H1 (cell line): Measurements from ENCODE around the gene SLC38A10. TPM values are rescaled to one million over a fixed set of nuclear protein-coding genes. Genes with fewer than 3 reads are reported as not detected.

Experiments used
- CTCF ChIA-PET: fragments of 300-600 bp; sonication (Branson Sonifier 250); formaldehyde crosslinking; loops from one replicate; lab custom pipeline; 2021; ENCODE audit not compliant: partially characterized antibody; lab: Charles Lee
- POLR2A ChIA-PET: fragments of 300-600 bp; sonication (Branson Sonifier 250); formaldehyde crosslinking; loops from one replicate; lab custom pipeline; 2021; ENCODE audit warnings: inconsistent platforms; ENCODE audit not compliant: partially characterized antibody; lab: Charles Lee
- DNase-seq, 2 experiments: peaks; one replicate each; pipeline versions ENCODE4 v3.0.0 to v3.0.0-alpha.2; 2010 to 2022; ENCODE audit warnings: low spot score in 2 of 2, low read depth in 1 of 2, mixed read lengths in 1 of 2
- FAIRE-seq: peaks from 2 replicates; lab custom pipeline; 2011; peaks lifted over from hg19 to GRCh38; lab: Jason Lieb, UNC
- H2AFZ ChIP-seq: 2 replicates; pipeline ENCODE4 v1.8.1; 2012; ENCODE audit warnings: low read length, inconsistent platforms
- H2AK5ac ChIP-seq: 2 replicates; pipeline ENCODE4 v1.6.1; 2013; ENCODE audit warnings: low read depth, low read length
- H2BK120ac ChIP-seq: replicated peaks from 2 replicates; pipeline ENCODE3; 2013; ENCODE audit warnings: low read depth, low read length, inconsistent platforms
- H2BK12ac ChIP-seq: 2 replicates; pipeline ENCODE4 v1.6.1; 2013; ENCODE audit warnings: low read depth, low read length
- H2BK15ac ChIP-seq: 2 replicates; pipeline ENCODE4 v1.6.1; 2013; ENCODE audit warnings: low read length
- H2BK20ac ChIP-seq: 2 replicates; pipeline ENCODE4 v1.6.1; 2013; ENCODE audit warnings: low read length
- H2BK5ac ChIP-seq: 2 replicates; pipeline ENCODE4 v1.6.1; 2013; ENCODE audit warnings: low read depth, low read length
- H3K14ac ChIP-seq: 2 replicates; pipeline ENCODE4 v1.6.1; 2013; ENCODE audit warnings: inconsistent platforms; ENCODE audit not compliant: insufficient read length
- H3K18ac ChIP-seq: 2 replicates; pipeline ENCODE4 v1.6.1; 2013; ENCODE audit warnings: low read length; ENCODE audit errors: extremely low read depth
- H3K23ac ChIP-seq: 2 replicates; pipeline ENCODE4 v1.6.1; 2013; ENCODE audit warnings: inconsistent platforms; ENCODE audit not compliant: insufficient read length
- H3K23me2 ChIP-seq: 2 replicates; pipeline ENCODE4 v1.6.1; 2013; ENCODE audit warnings: low read depth, low read length
- H3K27ac ChIP-seq: 2 replicates; pipeline ENCODE4 v1.6.1; 2011; ENCODE audit warnings: low read depth, low read length, inconsistent platforms
- H3K27me3 ChIP-seq, 4 experiments: replicated peaks in 1 of 4; 1 replicate in 1 of 4; 2 replicates in 3 of 4; pipeline versions ENCODE4 v1.6.1 to v1.8.1; 2011 to 2013; ENCODE audit warnings: low read length in 3 of 4, mild to moderate bottlenecking in 3 of 4, inconsistent platforms in 2 of 4, mixed read lengths in 2 of 4, moderate library complexity in 1 of 4; ENCODE audit not compliant: control insufficient read depth in 3 of 4, insufficient read depth in 3 of 4; ENCODE audit errors: extremely low read depth in 1 of 4
- H3K36me3 ChIP-seq, 4 experiments: 2 replicates each; pipeline versions ENCODE4 v1.6.1 to v1.8.1; 2011 to 2013; ENCODE audit warnings: mild to moderate bottlenecking in 4 of 4, low read length in 3 of 4, moderate library complexity in 2 of 4, control low read depth in 1 of 4, inconsistent platforms in 1 of 4; ENCODE audit not compliant: insufficient read depth in 4 of 4, control insufficient read depth in 2 of 4
- H3K4ac ChIP-seq: replicated peaks from 2 replicates; pipeline ENCODE3; 2013; ENCODE audit warnings: low read length, low read depth, mixed read lengths, inconsistent platforms; ENCODE audit not compliant: insufficient read length
- H3K4me1 ChIP-seq, 4 experiments: replicated peaks in 1 of 4; 1 replicate in 1 of 4; 2 replicates in 3 of 4; pipeline versions ENCODE4 v1.6.1 to v1.8.1; 2011 to 2013; ENCODE audit warnings: low read length in 3 of 4, inconsistent platforms in 2 of 4, mixed read lengths in 1 of 4; ENCODE audit not compliant: insufficient read depth in 4 of 4, control insufficient read depth in 3 of 4
- H3K4me2 ChIP-seq, 2 experiments: 2 replicates each; pipeline versions ENCODE4 v1.6.1 to v1.8.1; 2011 to 2013; ENCODE audit warnings: low read depth in 2 of 2, low read length in 2 of 2, control low read depth in 1 of 2, inconsistent platforms in 1 of 2, mild to moderate bottlenecking in 1 of 2; ENCODE audit not compliant: insufficient read depth in 1 of 2
- H3K4me3 ChIP-seq, 4 experiments: fragments of 200-600, 300-600 bp in 1 of 4; sonication (generic), shearing (Covaris generic), sonication (Bioruptor Twin) in 1 of 4; 2 replicates each; pipeline versions ENCODE4 v1.5.1 to v1.8.1; 2011 to 2016; ENCODE audit warnings: low read length in 4 of 4, low read depth in 3 of 4, control low read depth in 2 of 4, inconsistent platforms in 2 of 4, mild to moderate bottlenecking in 2 of 4, mixed read lengths in 1 of 4, moderate library complexity in 1 of 4; ENCODE audit not compliant: insufficient read depth in 2 of 4; ENCODE audit errors: extremely low read depth in 1 of 4
- H3K56ac ChIP-seq: replicated peaks from 2 replicates; pipeline ENCODE3; 2013; ENCODE audit warnings: low read depth, mild to moderate bottlenecking, mixed read lengths, low read length, inconsistent platforms; ENCODE audit not compliant: insufficient read length
- H3K79me1 ChIP-seq: 2 replicates; pipeline ENCODE4 v1.6.1; 2013; ENCODE audit warnings: low read depth, low read length, control low read depth
- H3K79me2 ChIP-seq, 2 experiments: 2 replicates each; pipeline versions ENCODE4 v1.6.1 to v1.8.1; 2012 to 2013; ENCODE audit warnings: low read length in 2 of 2, mild to moderate bottlenecking in 2 of 2, inconsistent platforms in 1 of 2; ENCODE audit not compliant: insufficient read depth in 2 of 2, control insufficient read depth in 1 of 2
- H3K9ac ChIP-seq, 4 experiments: replicated peaks in 1 of 4; 1 replicate in 1 of 4; 2 replicates in 3 of 4; pipeline versions ENCODE4 v1.6.1 to v1.8.1; 2011 to 2013; ENCODE audit warnings: low read depth in 3 of 4, low read length in 3 of 4, control low read depth in 2 of 4, mild to moderate bottlenecking in 2 of 4, moderate library complexity in 2 of 4, inconsistent platforms in 1 of 4; ENCODE audit errors: extremely low read depth in 1 of 4
- H3K9me3 ChIP-seq, 2 experiments: 2 replicates each; pipeline versions ENCODE4 v1.6.1 to v1.8.1; 2012 to 2013; ENCODE audit warnings: mild to moderate bottlenecking in 2 of 2, moderate library complexity in 2 of 2, control low read depth in 1 of 2, inconsistent platforms in 1 of 2, low read depth in 1 of 2, low read length in 1 of 2, mixed read lengths in 1 of 2; ENCODE audit not compliant: insufficient read depth in 2 of 2
- H4K20me1 ChIP-seq, 2 experiments: replicated peaks in 1 of 2; 2 replicates each; pipeline versions ENCODE3 to v1.8.1; 2011 to 2013; ENCODE audit warnings: inconsistent platforms in 2 of 2, low read length in 2 of 2, mild to moderate bottlenecking in 1 of 2; ENCODE audit not compliant: insufficient read depth in 2 of 2, control insufficient read depth in 1 of 2
- H4K5ac ChIP-seq: 2 replicates; pipeline ENCODE4 v1.6.1; 2013; ENCODE audit warnings: low read length, low read depth, mixed read lengths, inconsistent platforms; ENCODE audit not compliant: insufficient read length
- H4K8ac ChIP-seq: 2 replicates; pipeline ENCODE4 v1.8.0; 2013; ENCODE audit warnings: mild to moderate bottlenecking, moderate library complexity, low read length, inconsistent platforms; ENCODE audit not compliant: insufficient read depth; ENCODE audit errors: extremely low read depth
- H4K91ac ChIP-seq: replicated peaks from 2 replicates; pipeline ENCODE3; 2013; ENCODE audit warnings: low read length, mixed read lengths, inconsistent platforms; ENCODE audit not compliant: insufficient read length
- BACH1 ChIP-seq: IDR thresholded peaks from 2 replicates; pipeline ENCODE4 v1.6.1; 2012; ENCODE audit warnings: low read length, improper control_type of control experiment
- CBX5 ChIP-seq: fragments of 300-800, 300-1000 bp; sonication (generic); IDR thresholded peaks from 2 replicates; pipeline ENCODE4 v1.7.1; 2016; ENCODE audit warnings: antibody characterized with exemption, low read length, low read depth
- CHD2 ChIP-seq: IDR thresholded peaks from 2 replicates; pipeline ENCODE4 v1.6.1; 2012; ENCODE audit warnings: low read length, improper control_type of control experiment
- GABPA ChIP-seq: IDR thresholded peaks from 2 replicates; pipeline ENCODE4 v1.6.1; 2011; ENCODE audit warnings: mild to moderate bottlenecking, low read length, moderate library complexity, borderline replicate concordance; ENCODE audit not compliant: insufficient read depth
- HDAC2 ChIP-seq, 2 experiments: fragments of 300-600 bp in 1 of 2; sonication (generic) in 1 of 2; IDR thresholded peaks; 2 replicates each; pipeline ENCODE4 v1.6.1; 2011 to 2012; ENCODE audit warnings: low read depth in 2 of 2, low read length in 2 of 2, mild to moderate bottlenecking in 2 of 2, moderate library complexity in 2 of 2, borderline replicate concordance in 1 of 2, inconsistent platforms in 1 of 2
- KDM1A ChIP-seq: fragments of 200-600, 300-600 bp; sonication (generic); IDR thresholded peaks from 2 replicates; pipeline ENCODE4 v1.7.1; 2016; ENCODE audit warnings: mild to moderate bottlenecking, low read length, borderline replicate concordance
- SP4 ChIP-seq: IDR thresholded peaks from 2 replicates; pipeline ENCODE4 v1.6.1; 2012; ENCODE audit warnings: low read length, inconsistent platforms
- TAF1 ChIP-seq: IDR thresholded peaks from 2 replicates; pipeline ENCODE4 v1.6.1; 2011; ENCODE audit warnings: mild to moderate bottlenecking, low read depth, low read length
- YY1 ChIP-seq: IDR thresholded peaks from 2 replicates; pipeline ENCODE4 v1.6.1; 2011; ENCODE audit warnings: low read depth, mild to moderate bottlenecking, low read length
- WGBS, 2 experiments: shearing (Covaris generic) in 1 of 2; methylation state at CpG; one replicate each; pipeline versions ENCODE4 v1.1.6 to v1.1.7; 2013 to 2015; ENCODE audit warnings: low lambda C conversion rate in 2 of 2, mixed read lengths in 2 of 2, inconsistent platforms in 1 of 2, low coverage in 1 of 2, missing lambda C conversion rate in 1 of 2; ENCODE audit not compliant: insufficient replicate concordance in 2 of 2, insufficient coverage in 1 of 2, insufficient read length in 1 of 2; ENCODE audit errors: extremely low coverage in 1 of 2, missing lambda C conversion rate in 1 of 2; 5-methylcytosine and 5-hydroxymethylcytosine counted together
- polyA plus RNA-seq, 7 experiments: library from polyadenylated mRNA; depleted of rRNA in 3 of 7; stranded (reverse) in 5 of 7; unstranded in 2 of 7; fragments of >200 nt in 5 of 7; fragments of 200-250 nt in 2 of 7; gene quantifications; 1 replicate in 5 of 7; 2 replicates in 1 of 7; 4 replicates in 1 of 7; pipeline versions ENCODE4 v1.2.1 to v1.2.3, GENCODE V29; 2011 to 2013; ENCODE audit warnings: missing spikeins in 2 of 7, mixed read lengths in 2 of 7
- total RNA-seq: library from RNA; stranded (reverse); fragmentation: NEBNext Ultra II Directional; extraction: Animal tissue kit (Norgen Biotek cat#: 25700); gene quantifications from 2 replicates; pipeline ENCODE4 v1.2.1, GENCODE V29; 2021

Gene SLC38A10
- total and polyA plus RNA-seq, 2 of the 8 experiments (the other 6 are each of a cell fraction or from before 2014, with no cell fraction given) = 26.4 to 41.0 TPM

DNA sequence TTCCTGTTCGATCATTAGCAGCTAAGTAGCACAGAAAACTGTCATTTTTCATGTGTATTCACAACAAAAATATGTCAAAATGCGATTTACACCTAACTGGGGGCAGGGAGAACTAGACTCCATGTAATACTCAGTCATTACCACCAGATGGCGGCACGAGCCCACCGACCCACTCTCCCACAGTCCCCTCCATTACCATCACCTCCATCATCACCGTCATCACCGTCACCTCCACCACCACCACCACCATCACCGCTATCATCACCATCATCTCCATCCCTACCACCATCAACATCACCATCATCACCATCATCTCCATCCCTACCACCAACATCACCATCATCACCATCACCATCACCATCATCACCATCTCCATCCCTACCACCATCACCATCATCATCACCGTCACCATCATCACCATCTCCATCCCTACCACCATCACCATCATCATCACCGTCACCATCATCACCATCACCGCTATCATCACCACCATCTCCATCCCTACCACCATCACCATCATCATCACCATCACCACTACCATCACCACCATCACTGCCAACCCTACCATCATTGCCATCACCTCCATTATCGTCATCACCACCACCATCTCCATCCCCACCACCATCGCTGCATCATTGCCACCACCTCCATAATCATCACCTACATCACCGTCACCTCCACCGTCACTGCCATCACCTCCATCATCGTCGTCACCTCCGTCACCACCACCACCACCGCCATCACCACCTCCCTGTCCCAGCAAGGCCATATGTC is 41.6 kb downstream of the SLC38A10 start:
- no peaks in the 10 kb centered on the region for H3K9me3 ChIP-seq
- H4K20me1 ChIP-seq = peaks cover 0 to 13% of the 10 kb centered on the region in 2 experiments
- peak overlapping the region; percentile 91 for H3K56ac ChIP-seq
- H3K79me2 ChIP-seq = no peaks in the 10 kb centered on the region
- H2BK5ac ChIP-seq = no peak overlapping the region
- no peak overlapping the region for H4K91ac ChIP-seq
- H3K14ac ChIP-seq = no peak overlapping the region
- no peak overlapping the region for H3K23ac ChIP-seq
- WGBS, 2 experiments = 72% methylated on average over 19 of the region's 19 CpGs; no CpG with 5 or more reads in 1 of the 2 experiments
- DNase-seq = peak in 1 of 2 experiments; percentile 74
- no peak overlapping the region for H2AK5ac ChIP-seq
- H3K23me2 ChIP-seq = peaks cover 6% of the 10 kb centered on the region; the same call in 1 of the 2 replicates
- no peak overlapping the region; the same call in 1 of the 2 replicates for H4K8ac ChIP-seq
- H3K18ac ChIP-seq = no peak overlapping the region
- peak; percentile 91 for FAIRE-seq
- no peak overlapping the region for H3K9ac ChIP-seq
- CTCF ChIA-PET = interaction anchor here (0.6 to 7.0 kb wide), 47 partner anchors 9 to 722 kb away, joined by 3 to 50 read pairs (median 4); partner anchors contain the start of genes BAHCC1, CEP131, FAAP100 and NDUFAF8
- no peak overlapping the region for H2BK20ac ChIP-seq
- no peak overlapping the region for H3K4ac ChIP-seq
- no peak overlapping the region for H3K4me3 ChIP-seq
- no peak overlapping the region for H2BK120ac ChIP-seq
- no peaks in the 10 kb centered on the region for H3K79me1 ChIP-seq
- no peak overlapping the region for H3K27ac ChIP-seq
- no peak overlapping the region for H3K4me2 ChIP-seq
- POLR2A ChIA-PET = no interaction called here
- peaks cover 0 to 8% (median 2%) of the 10 kb centered on the region in 4 experiments; a peak in 3 of 7 replicates for H3K4me1 ChIP-seq
- peak overlapping the region; percentile 11 for H4K5ac ChIP-seq
- no peak overlapping the region for H2BK15ac ChIP-seq
- H2AFZ ChIP-seq = no peak overlapping the region
- H3K36me3 ChIP-seq = no peaks in the 10 kb centered on the region; a peak in 1 of 8 replicates
- no peak overlapping the region for H2BK12ac ChIP-seq
- no peaks in the 10 kb centered on the region for H3K27me3 ChIP-seq
- TF ChIP-seq KDM1A (peak; percentile 45; the same call in 1 of the 2 replicates), CBX5 (no peak), SP4 (no peak), YY1 (peak; percentile 74; the same call in 1 of the 2 replicates), GABPA (0 out of 2 replicates have a peak, but pooled peaks have one; percentile 18), BACH1 (0 out of 2 replicates have a peak, but pooled peaks have one; percentile 16), TAF1 (no peak), HDAC2 (IDR thresholded peaks at IDR 0.05; ENCODE audit: borderline replicate concordance in 1 of 2, low read depth in 2 of 2, low read length in 2 of 2) (0 out of 4 replicates have a peak, but pooled peaks of 1 of the 2 experiments have one; percentile 37), CHD2 (0 out of 2 replicates have a peak, but pooled peaks have one; percentile 30)
